ENCODE measurements around the gene TRPC4.

DNA sequence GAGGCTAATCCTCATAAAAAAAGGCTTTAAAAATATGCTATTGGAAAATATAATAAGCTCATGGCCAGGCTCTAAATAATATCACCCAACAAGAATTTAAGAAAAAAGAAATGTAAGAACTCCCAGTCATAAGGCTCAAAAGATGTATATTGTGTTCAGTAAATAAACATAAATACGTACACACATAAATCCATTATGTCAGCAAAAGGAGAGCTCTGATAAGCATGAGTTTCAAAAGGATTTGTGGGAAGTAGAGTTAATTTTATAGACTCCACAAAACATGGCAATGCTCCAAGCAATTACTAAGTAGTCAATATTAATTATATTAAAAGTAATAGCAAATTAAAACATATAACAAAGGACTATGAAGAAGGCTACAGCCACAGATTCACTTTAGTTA lies 37.3 kb upstream of the TRPC4 start:
- TF ChIP-seq POLR2A (IDR thresholded peaks at IDR 0.05) (no peak), POLR2AphosphoS5 (IDR thresholded peaks at IDR 0.05) (no peak)
- TF ChIP-seq, protein P1, sequence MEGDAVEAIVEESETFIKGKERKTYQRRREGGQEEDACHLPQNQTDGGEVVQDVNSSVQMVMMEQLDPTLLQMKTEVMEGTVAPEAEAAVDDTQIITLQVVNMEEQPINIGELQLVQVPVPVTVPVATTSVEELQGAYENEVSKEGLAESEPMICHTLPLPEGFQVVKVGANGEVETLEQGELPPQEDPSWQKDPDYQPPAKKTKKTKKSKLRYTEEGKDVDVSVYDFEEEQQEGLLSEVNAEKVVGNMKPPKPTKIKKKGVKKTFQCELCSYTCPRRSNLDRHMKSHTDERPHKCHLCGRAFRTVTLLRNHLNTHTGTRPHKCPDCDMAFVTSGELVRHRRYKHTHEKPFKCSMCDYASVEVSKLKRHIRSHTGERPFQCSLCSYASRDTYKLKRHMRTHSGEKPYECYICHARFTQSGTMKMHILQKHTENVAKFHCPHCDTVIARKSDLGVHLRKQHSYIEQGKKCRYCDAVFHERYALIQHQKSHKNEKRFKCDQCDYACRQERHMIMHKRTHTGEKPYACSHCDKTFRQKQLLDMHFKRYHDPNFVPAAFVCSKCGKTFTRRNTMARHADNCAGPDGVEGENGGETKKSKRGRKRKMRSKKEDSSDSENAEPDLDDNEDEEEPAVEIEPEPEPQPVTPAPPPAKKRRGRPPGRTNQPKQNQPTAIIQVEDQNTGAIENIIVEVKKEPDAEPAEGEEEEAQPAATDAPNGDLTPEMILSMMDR (IDR thresholded peaks at IDR 0.05), result no peak
